K562 (cell line): ENCODE measurements around the gene CNGB1.

ENCODE experiments used
- ATF7 ChIP-seq: fragments of 450-650 bp; IDR thresholded peaks from 2 replicates; pipeline ENCODE4 v1.7.1; 2014; ENCODE audit warnings: mild to moderate bottlenecking, moderate library complexity
- PHF8 ChIP-seq: fragments of 200-600 bp; sonication (generic); IDR thresholded peaks from 2 replicates; pipeline ENCODE4 v1.6.1; 2012; ENCODE audit warnings: mixed run types, mild to moderate bottlenecking, inconsistent platforms, low read length, moderate library complexity, borderline replicate concordance
- PURB ChIP-seq: sonication (generic); formaldehyde crosslinking; IDR thresholded peaks from 2 replicates; pipeline ENCODE4 v1.9.0; 2021; ENCODE audit warnings: low read depth, mild to moderate bottlenecking, missing genetic modification reagents
- ZBTB7A ChIP-seq: IDR thresholded peaks from 2 replicates; pipeline ENCODE4 v1.6.1; 2011; ENCODE audit warnings: low read depth, mild to moderate bottlenecking, low read length, moderate library complexity, borderline replicate concordance; ENCODE audit not compliant: control insufficient read depth
- TF ChIP-seq, protein P1 (sequence below): fragments of 250-450 bp; sonication (Bioruptor Pico); IDR thresholded peaks from 2 replicates; pipeline ENCODE4 v1.8.0; 2022; ENCODE audit warnings: moderate library complexity, mild to moderate bottlenecking, inconsistent platforms

DNA sequence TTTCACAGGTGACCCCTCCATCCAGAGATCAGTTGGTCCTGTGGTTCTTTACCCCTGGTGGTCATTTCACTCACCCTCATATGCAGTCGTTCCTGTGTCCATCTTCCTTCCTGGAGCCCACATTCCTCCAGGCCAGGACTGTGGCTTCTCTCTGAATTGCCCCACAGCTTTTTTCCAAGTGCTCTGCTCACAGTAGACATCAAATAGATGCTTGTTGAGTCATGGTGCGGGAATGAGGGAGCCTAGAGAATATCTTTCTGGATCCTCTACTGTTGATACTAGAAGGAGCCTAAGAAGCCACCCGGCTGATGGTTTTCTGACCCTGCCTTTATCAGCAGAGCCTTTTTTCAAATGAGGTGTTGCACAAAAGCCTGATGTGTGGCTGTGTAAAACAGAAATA lies 40.7 kb upstream of the CNGB1 start:
- TF ChIP-seq, protein P1, sequence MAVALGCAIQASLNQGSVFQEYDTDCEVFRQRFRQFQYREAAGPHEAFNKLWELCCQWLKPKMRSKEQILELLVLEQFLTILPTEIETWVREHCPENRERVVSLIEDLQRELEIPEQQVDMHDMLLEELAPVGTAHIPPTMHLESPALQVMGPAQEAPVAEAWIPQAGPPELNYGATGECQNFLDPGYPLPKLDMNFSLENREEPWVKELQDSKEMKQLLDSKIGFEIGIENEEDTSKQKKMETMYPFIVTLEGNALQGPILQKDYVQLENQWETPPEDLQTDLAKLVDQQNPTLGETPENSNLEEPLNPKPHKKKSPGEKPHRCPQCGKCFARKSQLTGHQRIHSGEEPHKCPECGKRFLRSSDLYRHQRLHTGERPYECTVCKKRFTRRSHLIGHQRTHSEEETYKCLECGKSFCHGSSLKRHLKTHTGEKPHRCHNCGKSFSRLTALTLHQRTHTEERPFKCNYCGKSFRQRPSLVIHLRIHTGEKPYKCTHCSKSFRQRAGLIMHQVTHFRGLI (CRISPR knock-in tag) = no peak
- TF ChIP-seq ATF7 (no peak), PHF8 (no peak), PURB (CRISPR knock-in tag) (no peak), ZBTB7A (no peak)
